Cardiac muscle cell (in vitro differentiated cells and primary cell): ENCODE measurements around the gene SLC37A3. TPM values are rescaled to one million over a fixed set of nuclear protein-coding genes. Genes with fewer than 3 reads are reported as not detected.

Experiments used
- DNase-seq, 2 donors: peaks; one replicate each; pipeline versions ENCODE4 v3.0.0 to v3.0.0-alpha.2; 2010 to 2017; ENCODE audit warnings: low read depth in 1 of 2, low spot score in 1 of 2
- H3K27ac ChIP-seq: fragments of 200-600 bp; sonication (generic); 2 replicates; pipeline ENCODE4 v1.5.1; 2016
- H3K27me3 ChIP-seq: fragments of 200-600 bp; sonication (generic); 2 replicates; pipeline ENCODE4 v1.6.0; 2016; ENCODE audit warnings: control low read depth
- H3K36me3 ChIP-seq: fragments of 200-600 bp; sonication (generic); 2 replicates; pipeline ENCODE4 v1.5.1; 2016; ENCODE audit warnings: control low read depth
- H3K4me1 ChIP-seq: fragments of 200-600 bp; sonication (generic); 2 replicates; pipeline ENCODE4 v1.8.1; 2017; ENCODE audit warnings: low read depth, mild to moderate bottlenecking, mixed run types
- H3K4me3 ChIP-seq: fragments of 200-600 bp; sonication (generic); 2 replicates; pipeline ENCODE4 v1.5.1; 2016; ENCODE audit warnings: mild to moderate bottlenecking
- H3K9me3 ChIP-seq: fragments of 200-600 bp; sonication (generic); 2 replicates; pipeline ENCODE4 v1.5.1; 2017; ENCODE audit warnings: low read depth, mild to moderate bottlenecking, control low read depth
- CTCF ChIP-seq: IDR thresholded peaks from 2 replicates; pipeline ENCODE4 v1.5.1; 2012; ENCODE audit warnings: low read depth, mild to moderate bottlenecking, low read length
- polyA plus RNA-seq: library from polyadenylated mRNA; unstranded; fragments of >200 nt; fragmentation: Nextera tagmentation; extraction: Ambion mirVana; gene quantifications from 2 replicates; pipeline ENCODE4 v1.2.1, GENCODE V29; 2016
- total RNA-seq: library from RNA; depleted of rRNA; stranded (reverse); fragments of >200 nt; gene quantifications from 2 replicates; pipeline ENCODE4 v1.2.3, GENCODE V29; 2016

SLC37A3 gene
- total and polyA plus RNA-seq, 2 experiments from 2014 or later = 49.7 to 50.5 TPM

DNA sequence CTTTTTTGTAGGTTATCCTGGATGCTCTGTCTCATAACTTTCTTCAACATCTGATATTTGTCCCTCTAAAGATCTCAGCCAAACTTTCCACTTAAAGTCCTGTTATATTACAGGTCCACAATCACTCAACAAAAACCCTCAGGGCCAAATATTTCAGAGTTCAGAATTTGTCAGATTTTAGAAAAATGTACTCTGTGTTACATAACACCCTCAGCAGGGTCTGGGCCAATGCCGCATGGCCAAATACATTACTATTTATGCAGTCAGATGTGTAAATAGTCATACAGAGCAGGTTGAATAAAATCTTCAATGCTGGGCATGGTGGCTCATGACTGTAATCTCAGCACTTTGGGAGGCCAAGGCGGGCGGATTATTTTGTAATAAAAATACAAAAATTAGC is 17.0 kb upstream of the SLC37A3 start:
- no peaks in the 10 kb centered on the region for H3K4me1 ChIP-seq
- TF ChIP-seq CTCF = no peak
- H3K27me3 ChIP-seq = no peaks in the 10 kb centered on the region
- no peaks in the 10 kb centered on the region for H3K36me3 ChIP-seq
- H3K9me3 ChIP-seq = no peaks in the 10 kb centered on the region
- no peak overlapping the region for H3K27ac ChIP-seq
- no peak for DNase-seq
- no peak overlapping the region for H3K4me3 ChIP-seq

DNA sequence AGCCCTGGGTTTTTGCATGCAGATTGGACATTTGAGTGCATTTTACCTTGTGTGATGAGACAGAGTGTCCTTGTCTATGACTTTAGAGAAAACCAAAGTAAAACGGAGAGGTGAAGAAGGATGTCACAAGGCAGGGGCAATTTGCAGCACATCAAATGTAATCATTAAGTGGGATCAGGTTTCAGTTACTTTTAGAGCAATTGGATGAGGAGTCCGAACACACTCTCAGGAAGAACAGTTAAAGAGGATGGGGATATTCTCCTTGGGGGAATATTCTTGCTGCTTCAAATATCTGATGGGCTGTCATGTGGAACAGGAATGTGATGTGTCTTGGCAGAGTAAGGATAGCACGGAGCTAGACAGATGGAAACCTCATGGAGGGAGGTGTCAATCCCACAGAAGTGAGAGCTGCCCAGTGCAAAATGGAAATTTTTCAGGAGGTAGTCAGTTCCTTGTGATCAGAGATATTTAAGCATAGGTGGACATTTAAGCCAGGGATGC is 6.3 kb upstream of the SLC37A3 start:
- Histone ChIP-seq H3K27me3 (no peaks in the 10 kb centered on the region), H3K4me3 (no peak overlapping the region), H3K27ac (no peak overlapping the region), H3K36me3 (no peaks in the 10 kb centered on the region), H3K4me1 (peaks cover 4% of the 10 kb centered on the region), H3K9me3 (no peaks in the 10 kb centered on the region)
- TF ChIP-seq CTCF = no peak
- no peak for DNase-seq

DNA sequence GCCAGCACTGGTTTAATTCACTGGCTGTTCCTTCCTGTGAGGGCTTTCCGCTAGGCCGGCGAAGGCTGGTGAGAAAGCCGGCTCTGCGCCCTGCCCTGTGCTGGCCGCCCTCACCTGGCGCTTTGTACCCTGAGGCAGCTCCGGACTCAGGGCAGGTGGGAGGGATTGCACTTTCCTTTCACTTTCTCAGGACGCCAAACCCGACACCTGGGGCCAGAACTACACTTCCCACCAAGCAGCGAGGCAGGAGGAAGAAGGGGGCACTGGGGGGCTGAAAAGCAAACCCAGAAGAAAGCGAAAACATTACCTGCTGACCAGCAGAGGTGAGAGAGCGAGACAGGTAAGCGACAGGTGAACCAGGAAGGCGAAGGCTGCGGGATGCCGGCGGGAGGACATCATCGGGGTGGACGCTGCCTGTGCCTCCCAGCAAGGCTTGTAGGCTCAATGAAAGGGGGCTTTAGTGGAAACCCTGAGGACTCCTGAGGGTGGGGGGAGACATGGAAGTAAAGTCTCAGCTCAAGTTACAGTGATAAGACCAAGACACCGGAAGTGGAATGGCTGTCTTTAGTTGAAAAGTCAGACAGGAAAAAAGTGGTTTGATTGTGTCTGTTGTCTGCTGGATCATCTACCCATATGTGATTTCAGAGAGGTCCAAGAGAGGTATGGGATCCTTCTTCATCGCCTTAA is 5.7 kb upstream of the SLC37A3 start, which contains the start of gene RAB19:
Gene RAB19 (plus strand): TSS at position 181 of the 687 bp plus-strand sequence. CDS start 3,589 bp downstream, outside the sequence.
- peak in 1 of 2 donors; percentile 27 for DNase-seq
- no peak within 1 kb of the TSS for H3K27ac ChIP-seq
- H3K27me3 ChIP-seq = no peaks in the 10 kb centered on the region
- no peaks in the 10 kb centered on the region for H3K9me3 ChIP-seq
- peak within 1 kb of the TSS; percentile 17 for H3K4me3 ChIP-seq
- no peak for TF ChIP-seq CTCF
- no peaks in the 10 kb centered on the region for H3K36me3 ChIP-seq
- peaks cover 4% of the 10 kb centered on the region for H3K4me1 ChIP-seq

GRCh38 chr7:140402178-140402835 is 4.0 kb upstream of the SLC37A3 start:
- no peak overlapping the region for H3K27ac ChIP-seq
- no peaks in the 10 kb centered on the region for H3K9me3 ChIP-seq
- peaks cover 4% of the 10 kb centered on the region for H3K4me1 ChIP-seq
- H3K4me3 ChIP-seq = no peak overlapping the region
- H3K27me3 ChIP-seq = no peaks in the 10 kb centered on the region
- DNase-seq = peak in 1 of 2 donors; percentile 73
- no peak for TF ChIP-seq CTCF
- no peaks in the 10 kb centered on the region for H3K36me3 ChIP-seq

DNA sequence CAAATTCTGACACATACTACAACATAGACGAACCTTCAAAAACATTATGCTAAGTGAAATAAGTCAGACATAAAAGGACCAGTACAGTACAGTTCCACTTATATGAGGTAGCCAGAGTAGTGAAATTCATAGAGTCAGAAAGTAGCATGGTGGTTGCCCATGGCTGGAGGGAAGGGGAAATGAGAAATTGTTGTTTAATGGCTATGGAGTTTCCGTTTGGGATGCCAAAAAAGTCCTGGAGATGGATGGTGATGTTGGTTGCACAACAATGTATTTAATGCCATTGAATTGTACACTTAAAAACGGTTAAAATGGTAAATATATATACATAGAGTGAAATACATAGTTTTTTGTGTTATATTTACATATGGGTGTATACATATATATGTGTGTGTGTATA is 2.1 kb upstream of the SLC37A3 start:
- no peaks in the 10 kb centered on the region for H3K27me3 ChIP-seq
- no peaks in the 10 kb centered on the region for H3K9me3 ChIP-seq
- no peak overlapping the region for H3K27ac ChIP-seq
- no peak for DNase-seq
- peaks cover 4% of the 10 kb centered on the region for H3K4me1 ChIP-seq
- H3K36me3 ChIP-seq = no peaks in the 10 kb centered on the region
- H3K4me3 ChIP-seq = no peak overlapping the region
- no peak for TF ChIP-seq CTCF
